GM15510 (cell line): ENCODE data around the gene PIGR.

Experiments used
- POLR2A ChIP-seq: IDR thresholded peaks from 3 replicates; pipeline ENCODE4 v1.6.1; 2011; ENCODE audit warnings: borderline replicate concordance; ENCODE audit not compliant: insufficient read length; ENCODE audit errors: extremely low read depth

Gene PIGR

GRCh38 chr1:206911064-206911663 is 35.1 kb downstream of the PIGR start:
- TF ChIP-seq POLR2A, result no peak

GRCh38 chr1:206909883-206910318 is 36.4 kb downstream of the PIGR start:
- no peak for TF ChIP-seq POLR2A

GRCh38 chr1:206909161-206909882 is 36.9 kb downstream of the PIGR start:
- no peak for TF ChIP-seq POLR2A

- TF ChIP-seq POLR2A, result no peak
These were observed 38.2 kb downstream of the PIGR start for GRCh38 chr1:206908038-206908437.

- TF ChIP-seq POLR2A, result no peak
These were observed 38.8 kb downstream of the PIGR start for GRCh38 chr1:206907304-206907991.

- no peak for TF ChIP-seq POLR2A
These were observed 40.7 kb downstream of the PIGR start for GRCh38 chr1:206905295-206906164.

GRCh38 chr1:206904423-206905142 is 41.7 kb downstream of the PIGR start:
- no peak for TF ChIP-seq POLR2A

- no peak for TF ChIP-seq POLR2A
These were observed 42.6 kb downstream of the PIGR start for GRCh38 chr1:206903687-206904086.

GRCh38 chr1:206902702-206903101 is 43.6 kb downstream of the PIGR start:
- TF ChIP-seq POLR2A, result peak; percentile 21

GRCh38 chr1:206901944-206902343 is 44.3 kb downstream of the PIGR start:
- TF ChIP-seq POLR2A, result no peak

- TF ChIP-seq POLR2A, result no peak
These were observed 46.1 kb downstream of the PIGR start for GRCh38 chr1:206900149-206900548.

- TF ChIP-seq POLR2A, result no peak
These were observed 46.5 kb downstream of the PIGR start for GRCh38 chr1:206899717-206900116.

- TF ChIP-seq POLR2A, result no peak
These were observed 47.3 kb downstream of the PIGR start for GRCh38 chr1:206898915-206899431.
